Measurements from ENCODE around the gene DDI2.

The DDI2 gene

DNA sequence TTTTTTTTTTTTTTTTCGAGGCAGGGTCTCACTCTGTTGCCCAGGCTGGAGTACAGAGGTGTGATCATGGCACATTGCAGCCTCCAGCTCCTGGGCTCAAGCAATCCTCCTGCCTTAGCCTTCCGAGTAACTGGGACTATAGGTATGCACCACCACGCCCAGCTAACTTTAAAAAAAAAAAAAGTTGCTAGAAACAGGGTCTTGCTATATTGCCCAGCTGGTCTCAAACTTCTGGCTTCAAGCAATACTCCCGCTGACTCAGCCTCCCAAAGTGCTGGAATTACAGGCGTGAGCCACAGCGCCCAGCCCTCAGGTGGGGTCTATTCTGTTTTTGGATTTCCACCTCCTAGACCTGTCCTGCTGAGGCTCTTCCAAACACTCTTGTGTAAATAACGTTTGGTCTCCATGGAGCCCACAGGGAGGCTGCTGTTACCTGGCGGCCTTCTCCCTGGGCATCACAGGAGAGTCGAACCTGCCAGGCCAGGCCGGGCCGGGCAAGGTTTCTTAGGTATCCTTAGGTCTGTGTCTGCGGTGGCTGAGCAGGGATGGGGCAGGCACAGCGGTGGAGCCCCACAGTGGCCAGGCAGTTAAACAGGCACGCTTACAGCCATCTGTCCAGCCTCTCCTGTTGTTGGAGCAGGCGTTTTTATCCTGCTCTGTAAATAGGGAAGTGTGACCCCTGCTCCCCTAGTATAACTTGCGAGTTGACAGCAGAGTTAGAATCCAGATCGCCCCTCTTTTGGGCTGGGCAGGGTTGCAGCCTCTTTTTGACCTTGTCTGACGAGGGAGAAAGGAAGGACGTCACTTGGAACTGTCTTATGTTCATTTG is 85.7 kb downstream of the DDI2 start:
- DNase-seq (ENCODE audit: low spot score): peak; percentile 48

DNA sequence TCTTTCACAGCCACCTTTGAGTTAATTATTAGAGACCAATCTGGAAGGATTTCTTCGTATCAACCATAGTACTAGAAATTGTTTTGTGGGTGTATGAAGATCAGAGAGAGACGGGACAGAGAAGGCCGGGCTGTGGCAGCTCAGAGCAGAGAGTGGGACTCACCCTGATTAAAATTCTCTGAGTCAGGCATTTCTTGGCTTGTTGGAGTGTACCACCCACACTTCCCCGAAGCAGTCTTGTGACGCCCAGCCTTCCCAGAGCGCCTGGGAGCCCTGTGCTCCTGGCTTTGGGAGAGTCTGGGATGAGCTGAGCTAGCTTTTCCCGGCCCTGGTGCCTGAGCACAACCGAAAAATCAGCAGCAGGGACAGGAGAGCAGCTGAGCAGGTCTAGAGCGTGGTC is 86.3 kb downstream of the DDI2 start:
- DNase-seq (ENCODE audit: low spot score): no peak

DNA sequence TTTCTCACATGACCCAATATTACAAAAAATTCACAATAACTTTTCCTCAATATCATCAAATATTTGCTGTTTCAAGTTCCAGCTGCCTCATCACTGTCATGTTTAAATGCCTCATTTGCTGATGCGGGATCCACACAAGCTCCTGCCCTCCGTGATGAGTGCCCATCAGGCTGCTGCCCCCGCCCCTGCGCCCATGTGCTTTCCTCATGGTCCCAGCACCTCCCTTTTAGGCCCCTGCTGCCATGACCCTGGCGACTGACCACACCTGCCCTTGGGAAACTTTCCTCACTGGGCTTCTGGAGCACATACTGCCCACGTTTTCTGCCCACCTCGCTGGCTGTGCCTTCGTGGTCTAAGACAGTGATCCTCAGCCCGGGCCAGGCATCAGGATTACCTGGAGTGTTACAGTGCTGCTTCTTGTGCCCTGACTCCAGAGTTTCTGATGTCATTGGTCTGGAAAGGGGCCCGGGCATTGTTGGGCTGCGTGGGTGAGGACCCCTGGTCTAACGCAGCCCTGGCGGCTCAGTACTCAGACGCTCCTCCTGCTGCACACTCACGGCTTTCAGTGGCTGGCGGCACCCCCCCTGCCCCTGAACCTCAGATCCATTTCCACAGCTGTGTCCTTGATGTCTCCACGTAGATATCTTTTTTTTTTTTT is 87.4 kb downstream of the DDI2 start:
- no peak for DNase-seq (ENCODE audit: low spot score)

DNA sequence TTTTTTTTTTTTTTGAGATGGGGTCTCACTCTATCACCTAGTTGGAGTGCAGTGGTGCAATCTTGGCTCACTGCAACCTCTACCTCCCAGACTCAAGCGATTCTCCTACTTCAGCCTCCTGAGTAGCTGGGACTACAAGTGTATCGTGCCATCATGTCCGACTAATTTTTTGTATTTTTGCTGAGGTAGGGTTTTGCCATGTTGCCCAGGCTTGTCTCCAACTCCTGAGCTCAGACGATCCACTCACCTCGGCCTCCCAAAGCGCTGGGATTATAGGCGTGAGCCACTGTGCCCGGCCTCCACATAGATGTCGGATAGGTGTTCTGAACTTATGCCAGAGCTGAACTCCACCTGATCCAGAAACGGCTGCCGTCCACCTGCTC is 87.9 kb downstream of the DDI2 start:
- no peak for DNase-seq (ENCODE audit: low spot score)

DNA sequence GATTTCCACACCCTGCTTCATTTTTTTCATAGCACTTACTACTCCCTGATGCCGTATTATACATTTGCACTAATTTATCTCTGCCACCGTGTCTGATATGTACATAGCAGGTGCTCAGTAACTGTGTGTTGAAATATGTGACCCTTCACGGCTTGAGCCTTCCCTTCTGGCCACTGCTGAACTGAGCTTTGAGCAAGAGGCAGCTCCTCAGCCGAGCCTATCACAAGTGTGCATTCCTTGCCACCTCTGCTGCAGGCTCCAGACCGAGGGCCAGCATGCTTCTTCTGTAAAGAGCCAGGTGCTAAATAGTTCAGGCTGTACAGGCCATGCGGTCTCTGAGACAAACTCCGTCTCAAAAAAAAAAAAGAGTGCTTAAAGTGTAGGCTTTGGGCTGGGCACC is 89.5 kb downstream of the DDI2 start:
- DNase-seq (ENCODE audit: low spot score): no peak

DNA sequence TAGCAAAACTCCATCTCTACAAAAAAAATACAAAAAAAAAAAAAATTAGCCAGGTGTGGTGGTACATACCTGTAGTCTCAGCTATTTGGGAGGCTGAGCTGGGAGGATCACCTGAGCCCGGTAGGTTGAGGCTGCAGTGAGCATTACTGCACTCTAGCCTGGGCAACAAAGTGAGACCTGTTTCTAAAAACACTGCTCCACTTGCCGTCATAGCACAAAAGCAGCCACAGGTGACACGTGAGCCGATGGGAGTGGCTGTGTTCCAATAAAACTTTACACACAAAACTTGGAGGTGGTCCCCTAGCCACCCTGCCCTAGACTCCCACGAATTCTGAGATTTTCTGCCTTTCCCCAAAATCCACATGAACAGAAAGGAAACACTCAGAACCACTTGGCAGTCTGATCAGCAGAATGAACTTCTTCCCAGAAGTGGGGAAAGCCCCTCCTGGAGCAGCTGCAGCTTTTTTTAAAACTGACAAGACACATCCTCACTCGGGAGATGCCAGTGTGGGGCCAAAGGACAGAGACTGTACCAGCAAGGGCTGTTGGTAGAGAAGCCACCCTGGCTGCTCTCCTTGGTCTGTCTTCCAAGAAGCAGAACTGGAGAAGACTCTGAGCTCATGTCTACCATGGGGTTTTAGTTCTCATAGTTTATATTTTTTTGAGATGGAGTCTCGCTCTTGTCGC is 90.1 kb downstream of the DDI2 start:
- no peak for DNase-seq (ENCODE audit: low spot score)

DNA sequence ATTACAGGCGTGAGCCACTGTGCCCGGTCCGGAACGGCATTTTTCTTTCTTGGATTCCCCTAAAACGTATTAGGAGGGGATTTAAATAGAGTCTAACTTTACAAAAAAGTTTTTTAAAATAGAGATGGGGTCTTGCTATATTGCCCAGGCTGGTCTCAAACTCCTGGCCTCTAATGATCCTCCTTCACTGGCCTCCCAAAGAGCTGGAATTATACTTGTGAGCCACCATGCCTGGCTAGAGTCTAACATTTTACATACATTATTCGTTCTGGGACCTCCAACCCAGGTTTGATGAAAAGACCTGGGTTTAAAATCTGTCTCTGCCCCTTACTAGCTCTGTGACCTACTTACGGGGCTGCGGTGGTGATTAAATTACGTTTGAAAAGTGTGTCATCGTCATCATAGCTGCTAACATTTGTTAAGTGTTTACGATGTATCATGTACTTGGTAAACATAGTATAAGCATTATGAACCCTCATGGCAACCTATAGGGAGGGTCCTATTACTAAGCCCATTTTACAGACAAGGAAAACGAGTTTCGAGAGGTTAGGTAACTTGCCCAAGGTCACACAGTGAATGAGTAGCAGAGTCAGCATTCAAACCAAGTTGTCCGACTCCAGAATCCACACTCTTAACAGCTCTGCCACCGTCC is 91.4 kb downstream of the DDI2 start:
- no peak for DNase-seq (ENCODE audit: low spot score)

DNA sequence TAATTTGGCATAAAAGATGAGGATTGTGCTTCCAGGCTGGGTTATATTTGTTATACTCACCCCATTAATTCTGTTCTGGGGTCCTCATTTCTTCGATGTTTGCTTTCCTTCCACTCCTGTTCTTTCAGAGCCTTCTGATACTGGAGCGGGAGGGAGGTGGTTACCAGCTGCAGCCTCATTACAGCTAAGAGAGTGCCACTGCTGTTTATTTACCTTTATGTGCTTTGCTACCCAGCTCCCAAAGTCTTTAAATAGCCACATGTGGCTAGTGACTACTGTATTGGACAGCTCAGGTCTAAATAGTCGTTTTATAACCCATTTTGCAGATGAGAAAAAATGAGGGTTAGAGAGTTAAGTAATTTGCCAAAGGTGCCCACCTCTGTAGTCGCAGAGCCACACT is 92.0 kb downstream of the DDI2 start:
- DNase-seq (ENCODE audit: low spot score): no peak

DNA sequence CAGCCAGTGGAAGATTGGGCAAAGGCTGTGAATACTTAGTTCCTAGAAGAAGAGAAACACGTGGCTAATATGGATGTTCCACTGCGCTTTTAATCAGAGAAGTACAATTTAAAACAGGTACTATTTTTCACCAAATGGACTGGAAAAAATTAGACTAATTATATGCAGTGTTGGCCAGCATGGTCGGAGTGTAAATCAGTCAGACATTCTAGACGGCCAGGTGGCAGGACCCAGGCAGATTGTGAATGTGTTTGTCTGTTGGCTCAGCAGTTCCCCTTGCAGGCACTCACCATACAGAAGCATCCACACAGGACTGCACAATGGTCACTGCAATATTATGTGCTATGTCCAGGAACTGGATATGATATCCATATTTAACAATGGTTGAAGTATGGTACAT is 94.9 kb downstream of the DDI2 start:
- DNase-seq (ENCODE audit: low spot score): no peak

DNA sequence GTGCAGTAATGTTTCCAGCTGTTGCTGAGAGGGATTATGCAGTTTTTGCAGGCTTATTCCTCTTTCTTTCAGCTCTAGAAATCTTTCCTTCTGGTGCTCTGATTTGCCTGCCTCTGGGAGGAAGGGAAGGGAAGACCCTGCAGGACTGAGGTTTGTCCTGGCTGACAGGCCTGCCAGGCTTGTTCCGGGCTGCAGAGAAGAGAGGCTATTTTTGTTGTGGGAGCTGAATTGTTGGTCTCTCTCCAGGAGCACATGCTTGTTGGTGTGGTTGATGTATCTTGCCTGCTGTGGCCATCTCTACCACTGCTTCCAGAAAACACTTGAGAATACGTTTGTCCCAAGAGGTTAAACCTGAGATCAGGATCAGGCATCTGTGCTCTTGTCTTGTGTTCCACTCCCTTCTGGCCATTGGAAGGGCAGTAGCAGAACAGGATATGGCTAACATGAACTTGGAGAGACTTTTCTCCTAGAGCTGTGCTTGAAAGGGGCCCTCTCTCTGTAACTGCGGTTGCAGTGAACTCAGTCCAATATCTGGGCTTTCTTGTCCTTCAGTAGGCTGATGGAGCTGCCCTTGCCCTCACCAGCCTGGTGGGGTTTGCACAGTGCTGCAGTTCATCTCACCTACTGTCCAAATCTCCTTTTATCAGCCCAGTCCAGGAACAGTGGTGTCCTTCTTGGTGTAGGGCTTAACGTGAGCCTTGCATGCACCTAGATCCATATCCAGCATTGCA is 97.3 kb downstream of the DDI2 start:
- no peak for DNase-seq (ENCODE audit: low spot score)

DNA sequence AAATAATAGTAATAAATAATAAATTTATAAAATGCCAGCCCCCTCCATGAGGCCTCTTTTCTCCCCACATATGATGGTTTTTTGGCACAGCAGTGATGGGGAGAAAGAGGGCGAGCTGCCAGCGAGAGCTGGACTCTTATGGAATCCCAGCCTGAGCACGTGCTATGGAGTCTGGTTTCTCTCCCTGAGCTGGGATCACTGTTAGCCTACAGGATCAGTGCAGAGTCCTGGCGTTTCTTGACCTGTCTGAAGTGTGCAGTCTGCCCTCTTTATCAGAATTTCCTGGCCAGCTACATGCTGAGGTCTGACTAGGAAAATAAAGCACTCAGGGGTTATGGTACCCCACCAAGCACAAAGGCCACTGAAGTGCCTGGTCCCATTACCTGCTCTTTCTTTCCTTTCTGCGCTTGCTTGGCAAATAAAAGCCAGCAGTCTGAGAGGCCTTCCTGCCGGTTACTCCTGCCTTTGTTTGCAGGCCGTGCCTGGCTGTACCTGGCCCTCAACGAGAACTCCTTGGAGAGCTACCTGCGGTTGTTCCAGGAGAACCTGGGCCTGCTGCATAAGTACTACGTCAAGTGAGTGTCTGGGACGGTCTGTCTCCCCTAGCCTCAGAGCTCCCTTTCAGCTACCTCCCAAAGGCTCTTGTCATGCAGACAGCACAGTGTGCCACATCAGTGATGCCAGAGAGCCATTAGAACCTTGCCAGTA is 100.3 kb downstream of the DDI2 start:
- DNase-seq (ENCODE audit: low spot score): no peak

DNA sequence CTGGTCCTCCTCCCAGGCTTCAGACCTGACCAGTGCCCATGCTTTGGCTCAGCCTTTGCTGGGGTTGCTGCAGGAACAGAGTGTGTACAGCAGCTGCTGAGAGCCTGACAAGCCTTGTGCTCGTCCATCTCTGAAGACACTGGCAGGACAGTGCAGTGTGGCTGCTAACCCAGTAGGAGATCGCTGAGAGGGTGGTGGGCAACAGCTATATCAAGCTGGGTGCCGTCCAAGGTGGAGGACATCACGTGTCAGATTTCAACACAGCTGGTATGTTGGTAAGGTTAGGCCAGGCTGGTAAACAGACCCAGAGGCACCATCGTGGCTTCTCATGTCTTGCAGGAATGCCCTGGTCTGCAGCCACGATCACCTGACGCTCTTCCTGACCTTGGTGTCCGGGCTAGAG is 100.9 kb downstream of the DDI2 start:
- DNase-seq (ENCODE audit: low spot score): no peak

All from HuH-7 (cell line).